ENCODE results near the gene MARCO.
"Not testable (repeated sequence)": the region's sequence is repeated elsewhere in the genome, so short reads cannot be mapped to it uniquely, and the experiment has no call there.

MARCO gene

DNA sequence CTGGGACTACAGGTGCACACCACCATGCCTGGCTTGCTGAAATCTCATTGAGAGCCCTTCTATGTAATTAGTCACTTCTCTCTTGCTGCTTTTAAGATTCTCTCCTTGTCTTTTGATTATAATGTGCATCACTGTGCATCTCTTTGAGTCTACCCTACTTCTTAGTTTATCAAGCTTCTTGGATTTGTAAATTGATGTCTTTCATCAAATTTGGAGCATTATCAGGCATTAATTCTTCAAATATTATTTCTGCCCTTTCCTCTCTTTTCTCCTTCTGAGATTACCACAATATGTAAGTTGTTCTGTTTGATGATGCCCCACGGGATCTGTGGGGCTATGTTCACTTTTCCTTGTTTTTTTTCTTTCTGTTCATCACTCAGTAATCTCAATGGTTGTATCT, 9.0 kb upstream of the MARCO start:
- no peak for DNase-seq

DNA sequence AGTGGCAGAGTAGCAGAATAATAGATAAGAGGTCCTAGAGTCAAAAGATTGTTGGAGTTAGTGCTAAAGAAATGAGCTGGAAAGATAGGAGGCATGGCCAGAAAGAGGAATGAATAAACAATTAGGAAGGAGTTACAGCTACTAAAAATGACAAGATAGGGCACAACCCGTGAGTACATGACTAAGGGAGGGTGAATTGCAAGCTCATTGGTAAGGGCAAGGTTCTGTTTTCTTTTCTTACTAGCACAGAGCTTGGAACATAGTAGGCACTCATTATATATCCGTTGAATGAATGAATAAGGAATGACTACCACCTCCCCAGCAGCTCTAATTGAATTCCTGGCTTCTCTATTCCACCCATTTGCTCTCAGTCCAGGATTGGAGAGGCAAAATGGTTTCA, 5.7 kb upstream of the MARCO start:
- no peak for DNase-seq

DNA sequence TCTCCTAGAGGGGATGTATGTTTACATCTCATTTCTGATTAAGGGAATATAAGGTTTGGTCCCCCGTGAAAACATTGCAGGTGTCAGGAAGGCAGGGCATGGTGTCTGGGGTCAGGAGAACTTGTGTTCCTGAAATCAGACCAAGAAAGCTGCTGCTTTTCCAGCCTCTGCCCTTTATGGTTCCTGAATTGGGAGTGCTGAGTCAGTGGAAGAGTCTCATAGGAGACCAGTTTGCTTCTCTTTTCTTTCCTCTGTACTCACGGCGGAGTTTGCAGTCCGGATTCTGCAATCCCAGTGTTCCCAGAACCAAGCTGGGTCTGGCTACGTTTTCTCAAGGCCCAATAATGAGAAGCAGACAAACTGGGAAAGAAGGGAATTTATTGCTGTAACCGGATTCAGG, 5.1 kb upstream of the MARCO start:
- DNase-seq = no peak

DNA sequence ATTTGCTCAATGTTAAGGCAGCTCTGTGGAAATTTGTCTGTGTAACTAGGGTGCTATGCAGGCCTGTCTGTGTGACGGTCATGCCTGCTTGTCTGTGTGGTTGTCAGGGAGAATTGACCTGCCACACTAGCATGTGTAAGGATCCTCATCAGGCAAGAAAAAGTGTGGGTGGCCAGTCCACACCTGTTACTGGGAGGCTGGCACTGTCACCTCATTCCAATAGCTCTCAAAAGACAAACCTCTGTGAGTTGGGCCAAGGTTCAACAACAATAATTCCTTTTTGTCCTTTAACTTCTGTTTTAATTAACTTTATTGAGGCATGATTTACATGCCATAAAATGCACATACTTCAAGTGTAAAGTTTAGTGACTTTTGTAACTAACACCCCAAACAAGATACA, 4.2 kb upstream of the MARCO start:
- no peak for DNase-seq

DNA sequence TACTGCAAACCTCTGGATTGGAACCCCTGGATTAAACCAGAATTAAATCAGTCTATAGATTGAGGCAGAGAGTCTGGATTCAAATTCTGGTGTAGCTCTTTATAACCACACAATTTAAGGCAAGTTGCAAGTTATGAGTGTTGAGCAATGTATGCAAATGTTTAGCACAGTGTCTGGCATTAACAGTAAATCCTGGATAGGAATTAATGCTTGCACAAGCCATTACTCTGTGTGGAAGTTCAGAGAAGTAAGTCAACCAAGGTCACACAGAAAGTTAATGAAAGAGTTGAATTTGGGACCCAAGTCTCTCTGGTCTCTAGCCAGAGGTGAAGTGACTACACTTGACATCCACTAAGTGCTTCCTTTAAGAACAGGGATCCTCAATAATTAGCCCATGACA, 2.0 kb upstream of the MARCO start:
- DNase-seq = no peak

DNA sequence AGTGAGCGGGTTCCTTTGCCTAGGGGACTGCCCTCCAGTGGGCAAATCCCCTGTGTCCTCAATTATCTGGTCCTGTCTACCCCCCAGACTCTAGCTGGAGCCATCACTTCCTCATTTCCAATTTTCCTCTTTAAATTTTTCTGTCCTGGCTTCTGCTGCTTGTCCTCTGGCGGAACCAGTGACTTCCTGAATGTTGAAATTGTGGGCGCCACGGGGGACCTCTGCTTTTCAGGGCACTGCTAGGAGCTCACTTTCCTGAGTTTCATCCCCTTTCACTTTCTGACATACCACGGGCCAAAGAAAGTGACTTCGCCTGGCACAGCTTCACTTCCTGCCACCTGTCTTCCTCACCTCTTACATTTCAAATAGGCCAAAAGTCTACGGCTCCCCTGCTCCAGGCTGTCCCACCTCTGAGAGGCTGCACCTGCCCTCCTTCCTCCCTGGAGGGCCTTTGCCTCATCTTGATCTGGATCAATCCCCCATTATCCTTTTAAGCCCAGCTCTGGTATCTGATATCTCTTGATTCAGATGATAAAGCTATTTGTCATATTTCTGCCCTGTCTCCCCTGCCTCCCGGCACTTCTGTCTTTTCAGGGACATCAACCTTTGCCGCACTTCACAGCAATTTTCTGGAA, 1.4 kb upstream of the MARCO start:
- no peak for DNase-seq

DNA sequence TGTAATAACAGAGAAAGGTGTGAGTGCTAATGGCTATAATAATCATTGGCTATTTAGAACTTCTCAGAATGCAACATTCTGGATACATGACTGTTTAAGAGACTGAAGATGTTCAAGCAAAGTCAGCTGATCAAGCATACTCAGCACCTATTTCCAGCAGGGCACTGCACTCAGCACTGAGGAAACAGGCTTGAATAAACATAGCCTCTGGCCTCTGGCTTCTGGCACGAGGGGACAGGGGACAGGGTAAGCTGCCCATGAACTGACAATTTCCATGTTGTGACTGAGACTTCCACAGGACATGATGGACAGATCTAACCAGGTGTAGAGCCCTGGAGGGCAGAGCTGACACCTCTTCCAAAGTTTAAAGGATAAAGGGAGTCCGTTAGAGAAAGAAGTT, 1.3 kb downstream of the MARCO start:
- no peak for DNase-seq

DNA sequence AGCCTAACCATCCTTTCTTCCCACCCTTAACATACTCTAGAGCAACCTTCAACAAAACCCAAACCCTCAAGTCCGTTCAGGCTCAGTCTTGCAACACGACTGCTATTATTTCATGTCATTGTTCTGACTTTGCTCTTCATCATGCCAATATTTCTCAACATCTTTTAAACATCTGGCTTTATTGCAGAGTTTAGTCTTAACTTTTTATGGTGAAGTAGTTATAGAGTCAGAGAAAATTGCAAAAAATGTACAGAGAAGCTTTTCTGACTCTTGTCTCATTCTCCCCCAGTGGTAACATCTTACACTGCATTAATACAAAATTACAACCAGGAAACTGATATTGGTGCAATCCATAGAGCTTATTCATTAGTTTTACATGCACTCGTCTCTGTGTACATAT, 3.9 kb downstream of the MARCO start:
- DNase-seq = no peak

DNA sequence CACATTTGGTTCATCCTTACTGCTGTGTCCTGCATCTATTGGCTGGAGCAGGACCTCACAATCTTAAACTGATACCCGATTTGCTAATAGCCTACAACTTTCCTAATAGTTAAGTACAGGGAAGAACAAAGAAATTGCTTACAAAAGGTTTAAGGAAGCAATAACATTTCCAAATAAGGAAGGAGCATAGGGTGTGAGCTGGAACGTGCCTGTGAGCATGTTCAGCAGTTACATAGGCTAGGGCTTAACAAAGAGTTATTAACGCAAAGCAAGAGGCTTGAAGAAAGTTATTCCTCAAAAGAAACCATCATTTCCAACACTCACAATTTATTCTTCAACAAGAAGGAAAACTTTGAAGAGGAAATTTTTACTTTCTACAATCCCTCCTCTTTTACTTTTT, 6.3 kb downstream of the MARCO start:
- DNase-seq = not testable (repeated sequence)

DNA sequence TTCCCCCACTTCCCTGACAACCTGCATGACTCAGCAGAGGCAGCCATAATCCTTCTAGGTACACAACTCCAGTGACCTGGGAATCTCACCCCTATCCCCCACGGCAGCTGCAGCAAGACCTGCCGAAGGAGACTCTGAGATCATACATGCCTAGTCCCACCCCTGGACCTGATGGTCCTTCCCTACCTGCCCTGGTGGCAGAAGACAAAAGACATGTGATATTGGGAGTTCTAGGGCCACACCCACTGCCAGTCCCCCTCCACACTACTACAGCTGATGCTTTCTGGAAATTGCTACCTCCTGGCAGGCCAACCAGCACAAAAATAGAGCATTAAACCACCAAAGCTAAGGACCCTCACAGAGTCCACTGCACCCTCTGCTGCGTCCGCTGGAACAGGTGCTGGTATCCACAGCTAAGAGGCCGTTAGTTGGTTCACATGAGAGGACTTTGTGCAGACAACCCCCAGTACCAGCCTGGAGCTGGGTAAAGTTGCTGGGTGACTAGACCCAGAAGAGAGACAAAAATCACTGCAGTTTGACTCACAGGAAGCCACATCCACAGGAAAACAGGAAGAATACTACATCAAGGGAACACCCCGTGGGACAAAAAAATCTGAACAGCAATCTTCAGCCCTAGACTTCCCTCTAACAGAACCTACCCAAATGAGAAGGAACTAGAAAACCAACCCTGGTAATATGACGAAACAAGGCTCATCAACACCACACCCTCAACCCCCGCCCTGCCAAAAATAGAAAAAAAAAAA, 12.5 kb downstream of the MARCO start:
- no peak for DNase-seq

DNA sequence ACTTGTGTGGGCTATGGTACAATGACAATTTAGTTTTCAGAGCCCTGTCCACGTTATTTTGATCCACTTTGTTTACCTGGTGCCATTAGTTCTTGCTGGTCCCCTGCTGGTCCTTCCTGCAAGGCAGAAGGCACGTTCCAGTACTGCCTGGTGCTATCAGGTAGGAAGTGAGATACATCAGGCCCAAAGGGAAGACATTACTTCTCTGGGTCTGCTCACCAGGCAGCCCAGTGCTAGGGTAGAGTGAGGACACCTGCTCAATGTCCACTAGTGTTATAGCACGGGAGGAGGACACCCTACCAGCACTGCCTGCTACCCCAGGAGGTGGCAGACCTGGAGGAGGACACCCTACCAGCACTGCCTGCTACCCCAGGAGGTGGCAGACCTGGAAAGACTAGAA, 23.7 kb downstream of the MARCO start:
- DNase-seq = no peak

DNA sequence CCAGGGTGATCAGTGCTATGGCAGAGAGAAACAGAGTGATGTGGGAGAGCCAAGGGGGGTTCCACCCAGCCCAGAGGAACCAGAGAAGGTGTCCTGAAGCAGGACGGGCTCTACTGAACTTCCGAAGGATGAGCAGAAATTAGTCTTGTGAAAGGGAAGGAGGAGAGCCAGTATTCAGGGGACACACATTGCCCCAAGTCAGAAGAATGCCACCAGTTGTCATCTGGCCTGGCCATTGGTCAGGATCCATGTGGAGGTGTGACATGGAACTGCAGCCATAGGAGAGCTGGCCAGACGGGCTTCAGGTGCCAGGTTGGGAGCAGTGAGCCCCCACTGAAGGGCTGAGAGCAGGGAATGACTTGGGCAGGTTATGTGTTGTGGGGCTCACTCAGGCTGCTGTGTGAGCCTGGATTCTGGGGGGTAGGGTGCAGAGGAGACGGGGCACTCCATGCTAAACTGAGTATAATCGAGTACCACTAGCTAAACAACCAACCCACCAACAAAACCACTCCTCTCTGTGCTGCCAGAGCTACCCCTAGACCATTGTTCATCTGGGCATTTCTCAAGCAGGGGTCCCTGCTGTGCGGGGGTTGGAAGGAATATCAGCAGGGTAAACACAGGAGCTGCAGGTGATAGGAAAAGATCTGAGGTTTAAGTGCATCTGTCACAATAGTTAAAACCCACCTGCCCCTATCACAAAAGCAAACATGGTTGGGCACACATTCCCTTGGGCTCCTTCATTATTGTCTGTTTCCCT, 25.3 kb downstream of the MARCO start:
- DNase-seq = no peak

DNA sequence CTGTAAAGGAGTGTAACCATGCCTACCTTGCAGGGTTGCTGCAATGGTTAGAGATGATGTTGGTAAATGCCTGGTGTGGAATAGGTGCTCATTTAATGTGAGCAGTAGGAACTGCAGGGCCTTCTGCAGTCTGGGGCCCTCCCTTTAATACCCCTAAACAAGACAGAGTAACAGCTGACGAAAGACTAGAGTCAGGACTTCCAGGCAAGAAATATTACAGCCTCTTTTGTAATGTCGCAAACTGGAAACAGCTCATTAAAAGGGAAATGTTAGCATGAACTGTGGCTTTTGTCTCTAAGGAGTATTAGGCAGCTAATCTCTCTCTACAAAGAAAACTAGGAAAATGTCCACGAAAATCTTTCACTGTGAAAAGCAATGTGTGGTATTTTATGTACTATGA, 26.0 kb downstream of the MARCO start:
- no peak for DNase-seq

DNA sequence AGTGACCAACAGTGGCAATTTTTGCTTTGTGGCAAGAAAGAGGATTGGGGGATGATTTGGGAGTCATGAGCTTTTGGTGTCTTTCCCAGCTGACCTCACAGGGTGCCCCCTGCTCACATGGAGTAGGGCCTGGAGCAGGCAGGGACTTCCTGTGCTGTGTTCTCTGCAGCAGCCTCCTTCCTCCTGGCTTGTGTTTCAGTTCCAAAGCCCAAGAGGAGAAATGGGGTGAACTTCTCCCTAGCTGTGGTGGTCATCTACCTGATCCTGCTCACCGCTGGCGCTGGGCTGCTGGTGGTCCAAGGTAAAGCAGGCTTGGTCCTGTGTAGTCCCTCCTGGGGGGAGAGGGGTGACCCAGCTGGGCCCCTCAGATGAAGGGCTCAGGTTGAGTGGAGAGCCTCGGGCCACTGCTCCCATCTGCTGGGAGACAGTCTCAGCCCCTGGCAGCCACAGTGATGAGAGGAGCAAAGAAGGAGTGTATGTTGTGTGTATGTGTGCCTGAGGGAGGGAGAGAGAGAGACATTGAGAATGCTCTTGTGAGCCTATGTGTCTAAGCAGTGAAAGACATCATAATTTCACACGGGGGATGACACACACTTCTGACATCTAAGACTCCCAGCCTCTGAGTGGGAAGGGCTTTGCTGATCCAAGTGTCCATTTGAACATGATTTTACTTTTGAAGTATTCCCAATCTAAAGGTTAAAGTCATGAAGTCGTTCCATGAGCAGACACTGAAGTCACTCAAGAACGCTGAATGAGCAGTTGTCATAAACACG, 27.2 kb downstream of the MARCO start:
- DNase-seq = no peak

DNA sequence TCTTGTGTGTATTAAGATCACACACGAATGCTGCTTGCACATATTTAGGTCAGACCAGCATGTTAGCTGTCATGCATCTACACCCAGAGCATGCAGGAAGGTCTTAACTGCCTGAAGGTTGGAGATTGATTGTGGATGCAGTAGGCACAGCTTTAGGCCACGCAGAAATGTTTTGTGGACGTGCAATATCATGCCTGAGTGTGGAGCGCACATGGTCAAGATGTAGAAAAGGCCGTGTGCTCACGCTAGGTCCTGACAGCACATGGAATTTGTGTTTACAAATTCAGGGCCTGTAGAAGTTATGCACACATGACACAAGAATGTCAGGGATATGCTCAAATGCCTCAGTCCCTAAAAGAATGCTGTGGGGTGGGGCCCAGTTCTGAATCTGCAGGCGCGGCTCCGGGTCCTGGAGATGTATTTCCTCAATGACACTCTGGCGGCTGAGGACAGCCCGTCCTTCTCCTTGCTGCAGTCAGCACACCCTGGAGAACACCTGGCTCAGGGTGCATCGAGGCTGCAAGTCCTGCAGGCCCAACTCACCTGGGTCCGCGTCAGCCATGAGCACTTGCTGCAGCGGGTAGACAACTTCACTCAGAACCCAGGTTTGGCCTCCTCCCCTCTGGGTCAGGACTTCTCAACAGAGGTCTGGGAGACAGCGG, 27.9 kb downstream of the MARCO start:
- DNase-seq = no peak

DNA sequence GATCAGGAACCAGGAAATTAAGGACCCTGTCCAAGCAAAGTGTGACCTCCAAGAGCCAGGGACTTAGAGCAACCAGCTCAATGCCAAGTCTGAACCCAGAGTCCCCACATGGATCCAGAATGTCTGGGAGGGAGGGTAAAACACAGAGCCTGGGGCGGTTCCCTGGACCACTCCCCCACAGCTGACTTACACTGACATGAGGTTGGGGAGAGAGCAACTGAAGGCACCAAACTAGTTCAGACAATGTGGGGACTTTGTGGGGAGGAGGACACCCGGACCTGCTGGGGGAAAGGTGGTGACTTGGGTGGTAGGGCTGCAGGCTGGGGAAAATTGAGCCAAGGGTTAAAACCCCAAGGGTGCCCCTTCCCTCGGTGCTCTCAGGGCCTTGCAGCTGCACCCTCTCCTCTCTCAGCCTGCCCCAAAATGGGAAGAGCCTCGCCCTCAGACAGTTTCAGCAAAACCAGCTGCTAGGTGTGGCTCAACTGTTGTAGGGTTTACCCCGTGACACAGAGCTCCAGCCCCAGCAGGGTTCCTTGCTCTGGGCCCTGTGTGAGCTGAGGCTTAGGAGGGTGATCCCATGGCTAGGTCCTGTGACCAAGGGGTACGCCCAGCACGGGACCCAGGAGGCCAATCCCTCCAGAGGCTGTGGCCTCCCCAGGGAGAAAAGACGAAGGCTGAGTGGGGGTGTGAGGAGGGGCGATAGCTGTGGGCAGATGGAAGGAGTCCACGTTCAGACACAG, 28.6 kb downstream of the MARCO start:
- no peak for DNase-seq

DNA sequence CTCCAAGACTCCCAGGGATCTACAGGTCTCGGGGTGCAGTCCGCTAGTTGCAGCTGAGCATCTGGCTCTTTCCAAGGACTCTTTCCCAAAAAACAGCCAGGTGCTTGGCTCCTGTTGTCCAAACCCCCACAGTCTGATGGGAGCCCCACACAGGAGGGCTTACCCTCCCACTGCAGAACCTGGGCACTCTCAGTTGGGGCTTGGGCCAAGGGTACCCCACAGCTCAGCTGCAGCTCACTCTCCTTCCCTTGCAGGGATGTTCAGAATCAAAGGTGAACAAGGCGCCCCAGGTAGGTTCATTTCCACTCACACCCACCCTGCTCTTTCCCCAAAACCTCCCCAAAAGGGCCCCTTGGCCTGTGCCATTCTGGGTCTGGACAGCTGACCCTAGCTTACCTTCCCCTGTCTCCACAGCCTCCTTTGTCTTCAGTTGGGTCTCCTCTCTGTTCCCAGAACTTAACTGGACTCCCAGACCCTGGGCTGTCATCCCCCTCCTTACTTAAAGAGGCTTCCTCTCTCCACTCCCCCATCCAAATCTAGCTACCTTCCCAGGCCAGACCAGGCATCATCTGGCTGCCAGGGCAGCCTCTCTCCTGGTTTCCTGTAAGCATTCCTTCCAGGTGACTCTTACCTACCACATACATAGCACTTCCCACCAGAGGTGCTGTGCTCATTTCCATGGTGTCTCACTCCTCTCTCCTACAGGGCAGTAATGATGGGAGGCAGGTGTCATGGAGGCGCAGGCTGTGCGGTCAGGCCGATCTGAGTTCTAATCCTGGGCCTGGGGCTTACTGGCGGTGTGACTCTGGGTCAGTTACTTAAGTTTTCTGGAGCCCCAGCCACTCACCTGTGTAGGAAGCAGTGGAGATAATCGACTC, 29.5 kb downstream of the MARCO start:
- no peak for DNase-seq

DNA sequence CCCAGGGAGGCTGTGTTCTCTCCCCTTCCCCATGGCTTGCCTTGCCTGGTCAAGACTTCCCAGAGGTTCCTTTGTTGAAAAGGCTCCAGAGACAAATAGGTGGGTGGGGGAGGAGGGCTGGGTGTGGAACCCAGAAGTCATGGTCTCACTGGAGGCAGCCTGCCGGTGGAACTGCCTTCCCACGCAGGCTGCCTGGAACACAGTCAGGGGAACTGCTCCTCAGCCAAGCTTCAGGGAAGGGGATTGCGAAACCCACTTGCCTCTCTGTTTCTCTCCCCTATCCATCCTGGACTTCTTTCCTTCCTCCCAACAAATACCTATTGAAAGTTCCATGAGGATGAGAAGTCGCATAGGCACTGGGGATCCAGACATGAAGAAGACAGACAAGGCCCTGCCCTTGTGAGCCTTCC, 31.6 kb downstream of the MARCO start:
- no peak for DNase-seq

DNA sequence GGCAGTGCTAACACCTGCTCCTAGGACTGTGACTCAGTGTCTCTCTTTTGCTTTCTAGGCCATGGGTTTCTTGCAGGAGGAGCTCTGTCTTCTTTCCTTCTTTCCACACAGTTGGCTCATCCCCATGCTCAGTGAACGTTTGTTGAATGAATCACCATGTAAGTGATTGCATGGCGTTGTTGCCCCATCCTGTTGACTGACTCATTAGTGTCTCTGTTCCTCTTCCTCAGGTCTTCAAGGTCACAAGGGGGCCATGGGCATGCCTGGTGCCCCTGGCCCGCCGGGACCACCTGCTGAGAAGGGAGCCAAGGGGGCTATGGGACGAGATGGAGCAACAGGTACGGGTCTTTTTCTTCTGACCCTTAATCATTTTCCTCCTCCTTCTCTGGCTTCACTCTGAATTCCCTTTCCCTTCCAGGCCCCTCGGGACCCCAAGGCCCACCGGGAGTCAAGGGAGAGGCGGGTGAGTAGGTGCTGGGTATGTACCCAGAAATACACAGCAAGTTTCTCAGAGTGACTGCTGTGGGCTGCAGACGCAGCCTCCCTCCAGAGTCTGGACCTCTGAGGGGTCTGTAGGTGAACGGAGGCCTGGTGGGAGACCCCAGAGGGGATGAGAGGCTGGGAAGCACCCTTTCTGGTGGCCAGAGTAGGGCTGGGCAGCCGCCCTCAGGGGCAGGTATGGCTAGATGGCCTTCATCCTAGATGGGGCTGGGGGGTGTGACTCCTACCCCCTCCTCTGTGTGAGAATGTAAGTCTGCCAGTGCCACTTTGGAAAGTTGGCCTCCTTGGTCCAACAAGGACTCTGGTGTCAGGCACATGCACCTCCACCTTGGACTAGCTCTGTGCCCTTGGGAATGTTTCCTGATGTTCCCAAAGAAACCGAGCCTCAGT, 32.4 kb downstream of the MARCO start:
- DNase-seq = no peak

DNA sequence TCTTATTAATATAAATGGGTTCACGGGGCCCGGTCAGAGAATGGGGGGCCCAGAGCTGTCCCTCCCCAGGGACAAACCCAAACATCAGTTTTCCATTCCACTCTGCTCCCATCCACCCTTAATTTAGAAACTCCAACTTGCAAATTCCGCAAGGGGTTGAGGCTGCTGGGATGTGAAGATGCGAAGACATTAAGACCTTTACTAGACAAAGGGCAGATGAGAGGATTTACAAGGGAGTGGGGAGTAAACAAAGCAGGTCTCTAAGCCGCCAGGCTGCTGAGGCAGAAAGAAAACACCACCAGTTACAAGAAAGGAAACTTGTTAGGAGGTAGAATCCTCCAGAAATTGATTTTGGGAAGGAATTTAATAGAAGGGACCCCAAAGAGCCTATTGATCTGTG, 33.1 kb downstream of the MARCO start:
- no peak for DNase-seq
